Embryonic facial prominence (tissue), 1 donor: ENCODE data around the gene ZFP92.
"Not testable (repeated sequence)": the region's sequence is repeated elsewhere in the genome, so short reads cannot be mapped to it uniquely, and the experiment has no call there.

Experiments used
- DNase-seq: peaks from one replicate; pipeline ENCODE4 v3.0.0-alpha.2; 2016; ENCODE audit errors: extremely low spot score

The ZFP92 gene

DNA sequence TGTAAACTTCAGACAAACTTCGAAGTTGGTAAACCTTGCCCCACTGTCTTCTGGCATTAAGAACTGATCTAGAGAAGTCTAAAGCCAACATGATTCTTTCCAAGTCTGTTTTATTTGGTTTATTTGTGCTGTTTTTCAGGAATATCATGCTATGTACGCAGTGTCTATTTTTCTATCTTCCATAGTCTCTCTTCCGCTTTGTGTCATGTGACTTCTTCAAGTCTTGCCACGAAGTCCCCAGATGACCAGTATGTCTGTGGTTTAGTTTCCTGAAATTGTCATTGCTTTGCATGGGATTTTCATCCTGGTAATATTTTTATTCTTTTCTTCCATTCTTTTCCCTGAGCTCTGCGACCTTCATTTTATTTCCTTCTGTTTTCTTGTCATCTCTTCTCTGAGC is 25.2 kb upstream of the ZFP92 start:
- DNase-seq, result no peak

DNA sequence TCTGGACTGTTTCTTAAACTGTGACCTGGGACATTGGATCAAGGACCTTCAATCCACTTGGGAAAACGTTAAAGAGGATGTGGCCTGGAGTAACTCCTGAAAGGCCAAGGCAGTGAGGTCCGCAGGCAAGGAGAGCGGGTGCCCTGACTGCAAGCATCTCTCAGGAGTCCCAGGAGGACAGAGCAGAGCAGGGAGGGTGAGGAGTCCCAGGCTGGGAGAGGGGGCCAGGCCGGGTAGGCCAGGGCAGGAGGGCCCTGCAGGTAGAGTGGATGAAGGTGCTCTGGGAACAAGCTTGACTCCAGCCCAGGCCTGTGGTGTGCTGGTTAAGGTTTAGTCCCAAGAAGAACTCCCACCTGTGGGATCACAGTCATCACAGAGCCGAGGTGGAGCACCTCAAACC is 23.9 kb upstream of the ZFP92 start:
- no peak for DNase-seq

DNA sequence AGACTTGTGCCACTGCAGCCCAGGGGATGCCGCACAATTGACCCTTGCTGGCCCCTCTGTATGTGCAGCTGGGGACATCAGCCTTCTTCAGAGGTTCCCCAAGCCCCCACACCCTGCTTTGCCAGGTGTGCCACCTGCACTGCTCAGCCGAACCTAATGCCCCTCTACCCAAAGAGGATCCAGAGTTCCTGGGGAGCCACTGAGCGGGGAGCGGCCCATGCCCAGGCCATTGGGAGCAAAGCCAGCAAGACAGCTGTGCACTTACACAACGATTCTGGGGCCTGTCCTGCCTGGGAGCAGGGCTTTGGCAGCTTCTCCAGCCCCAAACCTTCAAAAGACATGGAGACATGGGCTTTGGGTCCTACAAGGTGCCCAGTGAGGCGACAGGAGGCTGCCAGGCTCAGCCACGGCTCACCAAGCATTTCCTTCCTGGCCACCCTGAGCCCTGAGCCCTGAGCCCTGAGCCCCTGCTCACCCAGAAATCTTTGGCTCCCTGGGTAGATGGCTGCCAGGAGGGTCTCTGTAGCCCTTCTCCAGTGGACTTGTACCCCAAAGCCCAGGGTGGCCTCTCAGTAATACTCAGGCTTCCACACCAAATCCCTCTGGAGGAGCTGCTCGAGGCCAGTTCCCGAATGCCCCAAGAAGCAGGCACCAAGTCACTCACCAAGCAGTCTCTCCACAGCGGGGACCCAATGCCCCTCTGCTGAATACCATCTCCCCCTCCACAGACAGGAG is 23.1 kb upstream of the ZFP92 start:
- no peak for DNase-seq

- DNase-seq, result no peak
Measured at GRCh38 chrX:153388722-153389459, 22.4 kb upstream of the ZFP92 start.

- DNase-seq, result not testable (repeated sequence)
Measured at GRCh38 chrX:153389460-153389768, 21.9 kb upstream of the ZFP92 start.

- no peak for DNase-seq
Measured at GRCh38 chrX:153392642-153393321, 18.5 kb upstream of the ZFP92 start.

- DNase-seq, result no peak
Measured at GRCh38 chrX:153394612-153395011, 16.7 kb upstream of the ZFP92 start.

GRCh38 chrX:153395613-153396319 is 15.5 kb upstream of the ZFP92 start:
- no peak for DNase-seq

DNA sequence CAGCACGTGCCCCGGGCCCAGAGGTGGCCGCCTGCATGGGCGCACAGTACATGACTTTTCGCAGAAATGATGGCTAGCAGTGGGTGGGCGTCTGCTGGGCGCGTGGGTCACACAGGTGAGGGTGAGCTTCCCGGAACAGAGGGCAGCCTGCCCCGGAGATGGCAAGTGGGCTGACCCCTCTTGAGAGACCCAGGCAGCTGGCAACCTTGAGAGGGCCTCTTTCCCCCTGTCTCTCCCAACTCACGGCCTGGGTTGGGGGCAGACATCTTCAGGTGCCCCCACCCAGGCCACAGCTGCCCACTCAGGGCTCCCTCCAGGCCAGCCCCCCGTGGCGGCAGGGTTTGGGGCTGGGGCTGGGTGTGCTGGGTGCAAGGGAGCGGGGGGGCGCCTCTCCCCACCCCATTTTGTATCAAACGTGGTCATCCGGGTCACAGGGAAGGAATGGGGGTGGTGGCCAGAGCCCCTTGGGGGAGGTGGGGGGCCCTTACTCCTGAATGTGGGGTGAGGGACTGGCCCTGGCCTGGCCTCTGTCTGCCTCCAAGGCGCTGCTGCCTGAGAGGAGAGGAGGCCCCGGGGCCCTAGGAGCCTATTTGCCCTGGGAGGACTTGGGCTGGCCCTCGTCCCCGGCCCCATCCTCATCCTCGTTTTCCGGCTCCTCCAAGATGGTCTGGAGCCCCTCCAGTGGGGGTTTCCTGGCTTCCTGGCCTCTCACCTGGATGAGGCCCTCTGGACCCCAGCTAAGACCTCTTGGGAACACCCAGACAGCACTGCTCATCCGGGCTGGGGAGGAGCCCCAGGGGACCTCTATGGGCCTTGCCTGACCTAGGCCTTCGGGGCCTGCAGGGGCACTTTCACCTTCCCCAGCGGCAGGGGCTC is 14.7 kb upstream of the ZFP92 start:
- no peak for DNase-seq

GRCh38 chrX:153397256-153397960 is 13.9 kb upstream of the ZFP92 start:
- no peak for DNase-seq

DNA sequence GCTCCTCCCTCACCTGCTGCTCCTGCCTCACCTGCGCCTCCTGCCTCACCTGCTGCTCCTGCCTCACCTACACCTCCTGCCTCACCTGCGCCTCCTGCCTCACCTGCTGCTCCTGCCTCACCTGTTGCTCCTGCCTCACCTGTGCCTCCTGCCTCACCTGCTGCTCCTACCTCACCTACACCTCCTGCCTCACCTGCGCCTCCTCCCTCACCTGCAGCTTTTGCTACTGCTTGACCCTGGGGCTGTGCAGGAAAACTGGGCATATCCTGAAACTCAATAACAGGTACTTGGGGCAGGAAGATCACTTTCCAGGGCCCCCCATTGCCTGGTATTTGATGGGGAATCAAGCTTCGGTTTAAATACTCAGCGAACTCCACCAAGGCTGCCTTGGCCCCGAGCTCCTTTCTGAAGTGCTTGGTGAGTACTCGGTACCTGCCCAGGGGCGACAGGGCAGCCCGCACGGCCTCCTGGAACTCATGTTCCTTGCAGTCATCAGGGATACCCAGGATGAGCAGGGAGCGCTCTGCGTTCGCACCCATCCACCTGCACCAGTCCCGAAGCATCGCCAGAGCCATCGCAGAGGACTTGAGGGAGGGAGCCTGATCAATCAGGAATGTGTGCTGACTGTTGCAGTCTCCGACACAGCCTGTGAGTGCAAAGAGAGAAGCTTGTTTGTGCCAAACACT is 12.9 kb upstream of the ZFP92 start:
- DNase-seq, result no peak

DNA sequence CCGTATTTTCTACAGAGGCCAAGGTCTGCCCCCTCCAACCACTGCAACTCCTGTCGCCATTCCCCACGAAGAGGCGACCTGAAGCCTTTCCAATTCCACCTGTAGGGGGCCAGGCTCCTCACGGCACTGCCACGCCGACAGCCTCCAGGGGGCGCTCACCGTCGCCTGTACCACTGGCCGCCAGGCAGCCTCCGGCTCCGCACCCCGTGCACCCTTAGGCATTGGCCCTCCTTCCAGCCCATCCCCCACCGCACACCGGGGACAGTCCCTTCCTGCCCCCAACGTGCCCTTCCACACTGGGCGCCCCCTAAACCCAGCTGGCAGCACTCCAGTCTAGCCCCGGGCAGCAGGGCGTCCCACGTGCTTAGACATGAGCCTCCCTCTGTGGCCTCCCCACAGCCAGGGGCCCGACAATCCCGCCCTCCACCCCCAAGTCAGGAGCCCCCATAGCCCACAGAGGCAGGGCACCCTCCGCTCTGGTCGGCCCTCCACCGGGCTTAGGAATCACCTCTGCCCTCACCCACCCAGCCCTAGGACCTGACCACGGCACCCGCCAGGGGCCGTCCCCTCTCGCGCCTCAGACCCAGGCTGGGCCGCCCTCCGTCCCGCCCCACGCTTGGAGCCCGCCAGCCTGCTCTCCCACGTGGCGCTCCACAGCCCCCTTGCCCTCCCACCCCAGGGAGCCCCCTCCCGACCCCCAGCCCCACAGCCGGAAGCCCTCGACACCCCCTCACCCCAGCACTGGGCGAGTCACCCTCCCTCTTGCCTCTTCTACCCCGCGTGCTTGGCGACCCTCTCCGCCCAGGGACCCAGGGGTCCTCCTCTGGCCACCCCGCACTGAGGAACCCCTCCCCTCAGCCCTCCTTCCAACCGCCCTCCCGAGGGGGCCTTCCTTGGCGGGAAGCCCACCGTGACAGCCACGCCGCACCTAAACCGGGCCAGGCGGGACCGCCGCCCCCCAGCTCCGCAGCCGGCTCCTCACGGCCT is 10.8 kb upstream of the ZFP92 start:
- DNase-seq, result no peak

DNA sequence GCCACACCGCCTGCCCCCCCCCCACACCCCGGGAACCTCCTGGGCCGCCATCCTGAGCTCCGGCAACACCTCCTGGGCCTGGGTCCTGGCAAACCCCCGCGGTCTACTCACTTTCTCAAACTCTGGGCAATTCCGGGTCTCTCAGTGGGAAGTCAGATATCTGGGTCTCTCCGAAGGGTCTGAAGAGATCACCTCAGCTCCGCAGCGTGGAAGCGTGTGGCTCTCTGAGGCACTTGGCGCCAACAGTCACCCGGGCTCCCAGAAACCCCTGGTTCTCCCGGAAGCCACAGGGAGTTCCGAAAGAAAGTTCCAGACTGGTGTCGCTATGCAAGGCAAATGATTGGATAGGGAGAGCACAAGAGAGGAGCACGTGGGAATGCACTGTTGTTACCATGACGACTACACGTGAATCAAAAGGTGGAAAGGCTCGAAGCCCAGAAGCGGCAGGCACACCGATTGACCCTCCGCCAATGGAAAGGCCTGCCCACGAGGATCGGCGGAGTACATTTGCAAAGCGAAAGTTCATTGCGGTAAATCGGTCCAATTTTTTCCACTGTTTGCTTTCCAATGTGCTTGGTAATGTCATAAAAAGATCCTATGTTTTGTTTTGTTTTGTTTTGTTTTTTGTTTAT is 10.0 kb upstream of the ZFP92 start, which contains the start of gene PNMA6E:
Gene PNMA6E, minus strand, starts transcription at position 218 of the 632 bp plus-strand sequence. CDS start 2,501 bp downstream, outside the sequence.
- DNase-seq, result no peak

GRCh38 chrX:153404333-153404732 is 6.9 kb upstream of the ZFP92 start:
- not testable (repeated sequence) for DNase-seq

DNA sequence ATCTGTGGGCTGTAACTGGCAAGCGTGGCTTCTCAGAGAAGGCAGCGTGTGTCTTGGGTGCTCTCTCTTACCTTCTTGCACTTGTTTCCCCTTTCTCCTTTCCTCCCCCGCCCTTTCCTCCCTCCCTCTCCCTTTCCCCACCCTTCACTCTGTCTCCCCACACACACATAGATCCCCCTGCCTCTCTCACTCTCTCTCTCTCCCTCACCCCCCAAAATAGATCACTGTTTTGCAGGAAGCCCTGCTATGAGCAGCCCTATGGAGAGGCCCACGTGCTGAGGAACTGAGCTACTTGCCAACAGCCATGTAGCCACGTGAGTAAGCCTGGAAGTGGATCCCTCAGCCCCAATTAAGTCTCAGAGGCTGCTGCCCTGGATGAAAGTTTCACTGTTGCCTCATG is 5.8 kb upstream of the ZFP92 start:
- DNase-seq, result no peak

DNA sequence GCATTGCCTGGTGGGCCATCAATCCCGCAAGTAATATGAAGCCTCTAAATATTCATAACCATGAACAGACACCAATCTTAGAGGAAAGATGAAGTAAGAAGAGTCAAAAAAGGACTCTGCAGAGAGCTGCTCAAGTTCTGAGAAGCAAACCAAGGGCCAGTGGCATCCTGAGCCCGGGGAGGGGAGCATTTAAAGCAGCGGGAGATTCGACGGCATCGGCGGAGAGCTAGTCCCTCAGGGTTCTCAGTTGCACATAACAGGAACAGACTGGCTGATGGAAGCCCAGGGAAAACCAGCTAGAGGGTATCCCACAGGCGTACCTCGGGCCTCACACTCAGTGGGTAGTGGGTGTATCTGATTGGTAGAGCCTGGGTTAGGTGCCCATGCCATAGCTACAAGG is 5.3 kb upstream of the ZFP92 start:
- no peak for DNase-seq

DNA sequence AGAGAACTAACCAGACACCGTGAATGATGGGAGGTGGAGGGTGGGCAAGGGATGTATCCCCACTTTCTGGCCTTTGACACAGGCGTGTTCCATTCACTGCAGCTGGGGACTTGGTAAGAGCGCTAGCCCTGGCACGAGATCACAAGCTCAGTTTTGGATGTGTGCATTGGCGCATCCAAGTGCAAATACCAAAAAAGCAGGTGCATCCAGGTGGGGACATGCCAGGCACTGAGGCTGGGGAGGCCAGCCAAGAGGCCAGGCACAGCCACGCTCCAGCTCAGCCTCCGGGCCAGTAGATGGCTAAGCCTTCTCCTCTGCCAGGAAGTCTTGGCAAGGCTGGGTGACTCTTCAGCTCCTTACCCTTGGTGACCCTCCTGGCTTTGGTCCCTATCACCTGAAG is 4.4 kb upstream of the ZFP92 start:
- DNase-seq, result no peak

GRCh38 chrX:153407736-153408135 is 3.5 kb upstream of the ZFP92 start:
- DNase-seq, result no peak
